Measurements from ENCODE around the gene ERVH48-1.
A peak's percentile ranks its signal among the peaks of the same experiment; 100 is the strongest.
"Not testable (repeated sequence)": the region's sequence is repeated elsewhere in the genome, so short reads cannot be mapped to it uniquely, and the experiment has no call there.

Gene ERVH48-1

DNA sequence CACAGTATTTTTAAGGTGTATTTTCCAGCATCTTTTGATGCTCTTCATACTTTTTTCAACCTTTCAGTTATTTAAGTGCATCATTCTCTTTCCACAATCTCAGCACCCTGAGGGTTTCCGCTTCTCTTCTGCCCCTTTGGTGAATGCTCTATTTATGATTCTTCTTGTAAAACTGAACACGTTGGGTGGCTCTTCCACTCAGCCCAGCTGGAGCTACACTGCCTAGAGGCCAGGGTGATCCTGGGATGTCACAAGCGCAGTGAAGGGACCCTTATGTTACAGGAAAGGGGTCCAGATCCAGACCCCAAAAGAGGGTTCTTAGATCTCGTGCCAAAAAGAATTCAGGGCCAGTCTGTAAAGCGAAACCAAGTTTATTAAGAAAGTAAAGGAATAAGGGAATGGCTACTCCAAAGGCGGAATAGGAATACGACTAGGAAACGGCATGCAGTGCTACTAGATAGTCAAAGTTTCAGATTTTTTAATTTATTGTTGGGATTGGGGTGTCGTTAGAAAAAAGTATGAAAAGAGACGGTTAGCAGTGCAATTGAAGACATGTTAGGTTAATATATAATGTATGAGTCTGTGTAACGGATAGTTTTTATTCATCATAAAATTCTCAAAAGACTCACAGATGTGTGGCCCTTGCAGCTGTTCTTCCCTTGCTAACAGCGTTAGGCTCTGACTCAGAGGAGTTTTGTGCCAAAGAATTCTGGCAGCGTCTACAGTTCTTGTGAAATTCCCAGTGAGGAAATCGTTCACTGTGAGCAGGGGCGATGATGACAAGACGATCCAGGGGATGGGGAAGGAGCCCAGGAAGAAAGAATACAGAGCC is 14.4 kb upstream of the ERVH48-1 start:
- DNase-seq (ENCODE audit: low spot score) = no peak

DNA sequence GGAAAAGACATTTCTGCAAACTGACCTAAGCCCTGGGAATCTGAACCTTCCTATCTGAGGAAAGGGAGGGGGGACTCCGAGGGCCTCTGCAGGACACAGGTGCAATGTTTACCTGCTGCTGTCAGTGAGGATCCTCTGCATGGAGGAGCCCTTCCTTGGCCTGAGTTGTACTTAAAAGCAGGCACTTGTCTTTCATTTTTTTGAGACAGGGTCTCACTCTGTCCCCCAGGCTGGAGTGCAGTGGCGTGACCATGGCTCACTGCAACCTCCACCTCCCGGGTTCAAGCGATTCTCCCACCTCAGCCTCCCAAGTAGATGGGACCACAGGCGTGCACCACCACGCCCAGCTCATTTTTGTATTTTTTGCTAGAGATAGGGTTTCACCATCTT is 13.2 kb upstream of the ERVH48-1 start:
- DNase-seq (ENCODE audit: low spot score) = not testable (repeated sequence)

- DNase-seq (ENCODE audit: low spot score) = no peak
Observed at GRCh38 chr21:42937960-42938605, 12.7 kb upstream of the ERVH48-1 start.

- not testable (repeated sequence) for DNase-seq (ENCODE audit: low spot score)
Observed at GRCh38 chr21:42937034-42937940, 11.9 kb upstream of the ERVH48-1 start.

DNA sequence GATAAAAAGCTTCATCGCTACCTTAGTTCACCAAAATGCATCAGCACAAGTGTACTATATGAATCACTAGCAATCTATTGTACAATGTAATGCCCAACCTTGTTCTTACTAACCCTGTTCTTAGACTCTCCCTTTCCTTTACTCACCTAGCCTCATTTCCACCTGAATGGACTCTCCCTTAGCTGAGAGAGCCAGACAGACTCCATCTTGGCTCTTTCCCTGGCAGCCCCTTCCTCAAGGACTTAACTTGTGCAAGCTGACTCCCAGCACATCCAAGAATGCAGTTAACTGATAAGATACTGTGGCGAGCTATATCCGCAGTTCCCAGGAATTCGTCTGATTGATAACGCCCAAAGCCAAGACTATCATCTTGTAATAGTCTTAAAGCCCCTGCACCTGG is 10.9 kb upstream of the ERVH48-1 start:
- not testable (repeated sequence) for DNase-seq (ENCODE audit: low spot score)

DNA sequence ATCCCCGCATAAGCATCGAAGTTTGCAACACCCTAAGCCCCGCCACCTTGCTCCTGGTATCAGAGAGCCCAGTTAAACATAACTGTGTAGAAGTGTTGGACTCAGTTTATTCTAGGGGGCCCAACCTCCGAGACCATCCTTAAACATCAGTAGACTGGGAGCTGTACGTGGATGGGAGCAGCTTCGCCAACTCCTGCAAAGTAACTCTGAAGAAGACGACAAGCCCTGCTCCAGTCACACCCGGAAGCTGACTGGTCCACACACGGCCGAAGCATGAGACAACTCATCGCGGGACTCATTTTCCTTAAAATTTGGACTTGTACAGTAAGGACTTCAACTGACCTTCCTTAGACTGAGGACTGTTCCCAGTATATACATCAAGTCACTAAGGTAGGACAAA is 8.5 kb upstream of the ERVH48-1 start:
- not testable (repeated sequence) for DNase-seq (ENCODE audit: low spot score)

DNA sequence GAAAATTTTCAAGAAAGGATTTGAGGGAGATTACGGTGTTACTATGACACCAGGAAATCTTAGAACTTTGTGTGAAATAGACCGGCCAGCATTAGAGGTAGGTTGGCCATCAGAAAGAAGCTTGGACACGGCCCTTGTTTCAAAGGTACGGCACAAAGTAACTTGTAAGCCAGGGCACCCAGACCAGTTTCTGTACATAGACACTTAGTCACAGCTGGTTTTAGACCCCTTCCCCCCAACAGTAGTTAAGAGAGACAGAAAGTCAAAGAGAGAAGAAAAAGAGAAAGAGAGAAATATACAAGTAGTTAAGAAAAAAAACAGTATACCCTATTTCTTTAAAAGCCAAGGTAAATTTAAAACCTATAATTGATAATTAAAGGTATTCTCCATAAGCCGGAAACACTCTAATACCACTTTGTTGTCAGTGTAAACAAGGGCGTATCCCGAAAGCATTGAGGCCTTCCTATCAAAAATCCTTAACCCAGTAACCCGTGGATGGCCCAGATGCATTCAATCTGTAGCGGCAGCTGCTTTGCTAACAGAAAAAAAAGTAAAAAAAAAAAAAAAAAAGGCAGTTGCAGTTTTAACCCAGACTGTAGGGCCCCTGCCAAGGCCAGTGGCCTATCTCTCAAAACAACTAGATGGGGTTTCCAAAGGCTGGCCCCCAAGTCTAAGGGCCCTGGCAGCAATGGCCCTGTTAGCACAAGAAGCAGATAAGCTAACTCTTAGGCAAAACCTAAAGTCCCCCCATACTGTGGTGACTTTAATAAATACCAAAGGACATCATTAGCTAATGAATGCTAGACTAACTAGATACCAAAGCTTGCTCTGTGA is 7.9 kb upstream of the ERVH48-1 start:
- DNase-seq (ENCODE audit: low spot score) = not testable (repeated sequence)

- DNase-seq (ENCODE audit: low spot score) = not testable (repeated sequence)
Observed at GRCh38 chr21:42932378-42933136, 7.1 kb upstream of the ERVH48-1 start.

GRCh38 chr21:42931560-42932235 is 6.3 kb upstream of the ERVH48-1 start:
- no peak for DNase-seq (ENCODE audit: low spot score)

GRCh38 chr21:42929969-42930368 is 4.5 kb upstream of the ERVH48-1 start:
- no peak for DNase-seq (ENCODE audit: low spot score)

DNA sequence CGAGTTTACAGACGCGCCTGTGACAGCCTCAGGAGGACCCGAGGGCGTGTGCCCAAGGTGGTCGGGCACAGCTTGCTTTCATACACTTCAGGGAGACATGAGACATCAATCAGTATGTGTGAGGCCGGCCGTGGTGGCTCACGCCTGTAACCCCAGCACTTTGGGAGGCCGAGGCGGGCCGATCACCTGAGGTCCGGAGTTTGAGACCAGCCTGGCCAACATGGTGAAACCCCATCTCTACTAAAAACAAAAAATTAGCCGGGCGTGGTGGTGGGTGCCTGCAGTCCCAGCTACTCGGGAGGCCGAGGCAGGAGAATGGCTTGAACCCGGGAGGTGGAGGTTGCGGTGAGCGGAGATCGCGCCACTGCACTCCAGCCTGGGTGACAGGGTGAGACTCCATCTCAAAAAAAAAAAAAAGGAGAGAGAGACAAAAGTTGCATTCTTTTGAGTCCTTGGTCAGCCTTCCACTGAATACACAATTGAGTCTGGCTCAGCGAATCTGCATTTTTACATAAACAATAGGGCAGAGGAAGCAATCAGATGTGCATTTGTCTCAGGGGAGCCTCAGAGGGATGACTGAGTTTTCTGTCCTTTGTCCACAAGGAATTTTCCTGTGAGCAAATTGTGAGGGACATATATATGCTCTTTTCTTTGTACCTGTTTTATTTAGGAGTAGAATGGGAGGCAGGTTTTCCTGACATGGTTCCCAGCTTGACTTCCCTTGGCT is 2.2 kb upstream of the ERVH48-1 start:
- DNase-seq (ENCODE audit: low spot score) = not testable (repeated sequence)

DNA sequence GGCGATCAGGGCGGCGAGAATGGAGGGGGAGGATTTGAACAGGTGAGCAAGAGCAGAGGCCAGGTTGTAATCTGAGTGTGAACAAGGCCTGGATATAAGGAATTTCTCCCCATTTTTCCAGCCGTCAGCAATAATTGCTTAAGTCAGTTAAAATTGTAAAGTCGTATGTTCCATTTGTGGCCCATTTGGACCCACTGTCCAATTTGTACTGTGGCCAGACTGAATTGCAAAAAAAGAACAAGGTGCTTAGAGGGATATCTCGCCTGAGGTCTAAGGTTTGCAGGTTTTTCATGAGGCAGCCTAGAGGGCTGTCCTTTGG is 1.0 kb downstream of the ERVH48-1 start:
- DNase-seq (ENCODE audit: low spot score) = no peak

GRCh38 chr21:42923553-42924432 is 1.6 kb downstream of the ERVH48-1 start:
- DNase-seq (ENCODE audit: low spot score) = peak; percentile 83

DNA sequence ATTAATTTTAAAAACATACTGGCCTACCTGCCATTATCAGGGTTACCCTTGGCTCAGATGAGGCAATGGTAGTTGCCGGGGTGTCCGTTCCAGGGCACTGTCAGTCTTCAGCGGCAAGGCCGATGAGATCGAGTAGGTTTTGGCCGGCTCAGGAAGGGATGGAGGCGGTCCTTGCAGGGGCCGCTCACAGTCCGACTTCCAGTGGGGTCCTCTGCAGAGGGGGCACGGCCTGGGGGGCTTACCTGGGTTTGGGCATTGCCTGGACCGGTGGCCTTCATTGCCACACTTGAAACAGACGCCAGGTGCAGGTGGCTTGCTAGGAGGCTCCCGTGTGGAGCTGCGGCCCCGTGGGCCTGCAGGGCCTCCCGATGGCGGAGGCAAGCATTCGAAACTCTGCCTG is 2.5 kb downstream of the ERVH48-1 start:
- DNase-seq (ENCODE audit: low spot score) = no peak

- DNase-seq (ENCODE audit: low spot score) = no peak
Observed at GRCh38 chr21:42921927-42922326, 3.5 kb downstream of the ERVH48-1 start.

DNA sequence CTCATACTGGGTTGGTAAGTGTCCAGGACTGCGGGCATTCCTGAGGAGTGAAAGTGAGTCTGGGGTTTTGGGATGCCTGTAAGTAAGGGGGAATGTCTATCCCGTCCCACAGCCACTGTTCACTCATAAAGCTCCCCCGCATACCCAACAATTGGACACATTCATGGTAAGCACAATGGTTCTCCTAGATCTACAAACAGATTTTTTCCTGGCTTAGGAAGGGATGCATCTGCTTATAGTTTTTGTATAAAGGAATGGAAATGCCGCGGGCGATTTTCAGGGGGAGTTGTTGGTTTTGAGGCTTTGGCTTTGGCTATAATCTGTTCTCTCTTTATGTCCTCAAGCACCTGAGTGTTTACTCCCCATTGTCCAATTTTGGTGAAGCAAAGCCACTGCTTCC is 7.1 kb downstream of the ERVH48-1 start:
- no peak for DNase-seq (ENCODE audit: low spot score)

GRCh38 chr21:42913476-42913875 is 12.0 kb downstream of the ERVH48-1 start:
- no peak for DNase-seq (ENCODE audit: low spot score)

- DNase-seq (ENCODE audit: low spot score) = not testable (repeated sequence)
Observed at GRCh38 chr21:42911920-42912319, 13.5 kb downstream of the ERVH48-1 start.

DNA sequence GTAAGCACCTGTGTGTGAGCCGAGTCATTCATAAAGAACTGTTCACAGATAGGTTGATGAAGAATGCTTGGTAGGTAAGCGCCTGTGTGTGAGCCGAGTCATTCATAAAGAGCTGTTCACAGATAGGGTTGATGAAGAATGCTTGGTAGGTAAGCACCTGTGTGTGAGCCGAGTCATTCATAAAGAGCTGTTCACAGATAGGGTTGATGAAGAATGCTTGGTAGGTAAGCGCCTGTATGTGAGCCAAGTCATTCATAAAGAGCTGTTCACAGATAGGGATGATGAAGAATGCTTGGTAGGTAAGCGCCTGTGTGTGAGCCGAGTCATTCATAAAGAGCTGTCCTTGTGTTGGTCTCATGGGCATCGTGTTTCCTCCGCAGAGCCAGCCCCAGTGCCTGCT is 16.9 kb downstream of the ERVH48-1 start:
- DNase-seq (ENCODE audit: low spot score) = not testable (repeated sequence)
